Esophagus squamous epithelium (tissue), 4 donors: ENCODE data around the gene CMTM7.

ENCODE experiments used
- CTCF ChIP-seq, 6 experiments: fragments of 450-650 bp in 4 of 6; fragments of 200-600 bp in 2 of 6; sonication (generic) in 2 of 6; IDR thresholded peaks; one replicate each; pipeline ENCODE4 v1.5.1; 2016 to 2019; ENCODE audit warnings: antibody characterized with exemption in 6 of 6, mild to moderate bottlenecking in 4 of 6, moderate library complexity in 4 of 6
- POLR2A ChIP-seq, 4 donors: fragments of 450-650 bp; IDR thresholded peaks; one replicate each; pipeline ENCODE4 v1.6.1; 2017; ENCODE audit warnings: antibody characterized with exemption in 4 of 4, mild to moderate bottlenecking in 4 of 4, moderate library complexity in 3 of 4

GRCh38 chr3:32410367-32411246 lies 19.0 kb downstream of the CMTM7 start:
- TF ChIP-seq CTCF (IDR thresholded peaks at IDR 0.05) (no peak), POLR2A (IDR thresholded peaks at IDR 0.05) (no peak)
